Stimulated activated CD8-positive, alpha-beta memory T cell treated with anti-CD3 and anti-CD28 coated beads, Interleukin-4, amount 100 ng/mL, for 1 hour (primary cell): ENCODE measurements around the gene NKG7.
A peak's percentile ranks its signal among the peaks of the same experiment; 100 is the strongest.
"Not testable (repeated sequence)": the region's sequence is repeated elsewhere in the genome, so short reads cannot be mapped to it uniquely, and the experiment has no call there.

Experiments
- DNase-seq, 2 donors: peaks; one replicate each; pipeline ENCODE4 v3.0.0-alpha.2; 2020; ENCODE audit warnings: low read depth in 2 of 2, low spot score in 1 of 2

Gene NKG7, protein sequence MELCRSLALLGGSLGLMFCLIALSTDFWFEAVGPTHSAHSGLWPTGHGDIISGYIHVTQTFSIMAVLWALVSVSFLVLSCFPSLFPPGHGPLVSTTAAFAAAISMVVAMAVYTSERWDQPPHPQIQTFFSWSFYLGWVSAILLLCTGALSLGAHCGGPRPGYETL

DNA sequence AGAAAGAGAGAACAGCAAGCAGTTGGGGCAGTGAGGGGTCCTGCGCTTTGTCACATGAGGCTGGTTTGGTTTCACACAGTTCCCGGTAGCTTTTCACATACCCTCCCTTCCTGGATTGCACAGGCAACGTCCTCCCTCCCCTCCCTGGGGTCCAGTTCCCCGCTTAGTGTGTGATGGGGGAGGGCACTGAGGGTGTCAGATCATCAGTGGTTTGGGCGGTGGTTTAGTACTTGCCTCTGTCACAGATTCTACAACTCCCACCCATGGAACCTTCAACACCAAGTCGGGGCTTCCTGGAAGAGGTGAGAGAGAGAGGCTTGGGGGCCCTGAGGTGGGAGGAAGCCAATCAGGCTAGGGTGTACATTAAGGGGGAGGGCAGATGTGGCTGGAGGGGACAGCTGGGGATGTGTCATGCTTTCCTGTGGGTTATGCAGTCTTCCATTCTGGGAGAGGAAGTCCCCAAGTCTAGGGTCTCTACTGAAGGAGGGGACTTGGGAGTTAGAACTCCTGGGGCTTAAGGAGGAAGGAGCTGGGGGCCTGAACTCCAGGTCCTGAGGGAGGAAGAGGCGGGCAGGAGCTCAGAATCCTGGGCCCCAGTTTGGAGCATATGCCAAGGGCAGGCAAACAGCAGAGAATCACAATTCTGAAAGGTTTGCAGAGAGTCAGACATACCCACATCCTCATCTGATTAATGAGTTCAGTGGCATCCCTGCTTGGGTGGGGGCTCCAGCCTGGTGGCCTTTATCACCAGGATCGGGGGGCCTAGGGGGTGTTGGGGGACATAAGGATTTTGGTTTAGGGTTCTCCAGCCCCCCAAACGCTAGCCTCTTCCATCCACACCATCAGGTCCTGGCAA lies at the start of gene NKG7:
Gene NKG7, minus strand, starts transcription at position 6 of the 856 bp plus-strand sequence. CDS start 119 bp downstream, outside the sequence.
- DNase-seq: peak; percentile 58 to 70

DNA sequence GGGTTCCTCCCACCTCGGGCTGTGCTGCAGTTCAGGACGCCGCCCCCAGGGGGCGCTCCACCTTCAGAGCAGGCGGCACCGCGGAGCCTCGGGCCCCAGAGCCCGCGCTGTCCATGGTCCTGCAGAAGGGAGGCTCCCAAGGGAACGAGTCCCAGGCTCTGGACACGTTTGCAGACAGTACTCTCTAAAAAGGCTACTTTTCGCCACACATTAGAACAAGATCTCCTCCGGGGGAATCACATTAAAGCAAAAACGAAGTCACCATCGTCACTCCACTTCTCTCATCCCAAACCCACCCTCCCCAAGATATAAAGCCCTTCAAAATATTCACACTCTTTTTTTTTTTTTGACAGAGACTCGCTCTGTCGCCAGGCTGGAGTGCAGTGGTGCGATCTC lies 49.6 kb upstream of the NKG7 start:
- peak; percentile 75 to 79 for DNase-seq

DNA sequence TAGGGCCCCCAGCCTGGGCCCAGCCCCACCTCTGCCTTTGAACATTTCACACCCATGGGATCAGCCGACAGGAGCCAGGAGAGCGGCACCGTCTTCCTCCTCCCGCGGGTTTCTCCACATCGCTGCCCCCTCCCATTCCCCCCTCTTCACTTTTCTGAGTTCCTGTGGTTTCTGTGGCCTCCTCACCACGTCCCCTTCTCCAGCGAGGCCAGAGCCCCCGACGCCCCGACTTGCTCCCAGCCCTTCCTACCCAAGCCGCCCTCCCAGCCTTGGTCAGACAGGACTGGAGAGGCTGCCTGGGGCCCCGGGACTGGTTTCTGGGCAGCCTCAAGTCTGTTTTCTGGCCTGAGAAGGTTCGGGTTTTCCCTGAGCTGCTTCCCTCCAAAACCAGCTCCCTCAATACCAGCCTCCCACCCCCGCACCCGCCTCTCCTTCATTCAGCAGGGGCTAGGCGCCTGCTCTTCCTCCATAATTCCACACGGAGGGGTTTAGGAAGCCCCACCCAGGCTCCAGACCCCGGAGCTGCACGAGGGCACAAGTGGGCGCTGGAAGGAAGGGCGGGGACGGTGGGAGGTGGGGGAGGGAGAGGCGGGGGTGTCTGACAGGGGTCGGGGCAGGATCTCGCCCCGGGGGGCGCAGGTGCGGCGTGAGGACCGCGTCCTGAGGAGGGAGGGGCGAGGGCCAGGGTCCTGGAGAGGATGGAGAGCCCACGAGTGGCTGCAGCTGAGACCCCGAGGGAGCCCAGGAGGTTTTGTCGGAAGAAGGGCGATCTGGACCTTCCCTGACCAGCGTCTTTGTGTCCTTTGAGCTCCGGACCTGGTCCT lies 49.0 kb upstream of the NKG7 start:
- no peak for DNase-seq

DNA sequence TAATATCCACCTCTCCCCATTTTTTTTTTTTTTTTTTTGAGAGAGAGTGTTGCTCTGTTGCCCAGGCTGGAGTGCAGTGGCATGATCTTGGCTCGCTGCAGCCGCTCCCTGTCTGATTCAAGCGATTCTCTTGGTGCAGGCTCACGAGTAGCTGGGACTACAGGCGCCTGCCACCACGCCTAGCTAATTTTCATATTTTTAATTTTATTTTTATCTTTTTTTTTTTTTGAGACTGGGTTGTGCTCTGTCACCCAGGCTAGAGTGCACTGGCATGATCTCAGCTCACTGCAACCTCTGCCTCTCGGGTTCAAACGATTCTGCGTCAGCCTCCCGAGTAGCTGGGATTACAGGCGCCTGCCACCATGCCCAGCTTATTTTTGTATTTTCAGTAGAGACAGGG lies 48.1 kb upstream of the NKG7 start:
- DNase-seq: not testable (repeated sequence)

DNA sequence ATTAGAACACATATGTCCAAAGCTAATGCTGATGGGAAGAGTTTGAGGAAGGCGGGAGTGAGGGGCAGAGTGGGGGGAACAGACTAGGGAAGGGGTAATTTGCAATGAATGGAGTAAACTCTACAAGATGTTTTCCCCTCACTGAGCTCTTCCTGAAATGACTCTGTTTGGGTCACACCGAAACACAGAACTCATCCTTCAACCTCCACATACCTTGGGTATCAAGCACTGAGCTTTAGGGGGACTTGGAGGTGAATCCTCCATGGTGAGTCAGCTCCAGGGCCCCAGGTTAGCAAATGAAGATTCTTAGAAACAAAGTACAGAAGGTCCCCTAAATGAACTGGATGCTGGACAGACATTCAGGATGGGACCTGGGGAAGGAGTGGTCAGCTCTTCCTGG lies 46.3 kb upstream of the NKG7 start:
- DNase-seq: no peak

DNA sequence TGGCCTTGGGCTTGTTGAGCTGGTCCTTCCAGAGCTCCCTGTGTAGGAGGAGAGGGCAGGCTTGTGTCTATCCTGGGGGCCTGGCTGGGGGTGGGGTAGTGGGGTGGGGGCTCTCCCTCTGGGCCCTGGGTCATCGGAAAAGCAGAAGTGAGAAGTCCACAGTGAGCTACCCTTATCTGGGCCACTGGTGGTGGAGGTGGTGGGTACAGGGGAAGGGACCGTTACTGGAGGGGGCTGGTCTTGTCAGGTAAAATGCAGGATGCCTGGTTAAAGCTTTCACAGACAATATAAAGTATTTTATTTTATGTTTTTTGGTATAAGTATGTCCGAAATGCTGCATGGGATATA lies 45.3 kb upstream of the NKG7 start:
- DNase-seq: no peak

DNA sequence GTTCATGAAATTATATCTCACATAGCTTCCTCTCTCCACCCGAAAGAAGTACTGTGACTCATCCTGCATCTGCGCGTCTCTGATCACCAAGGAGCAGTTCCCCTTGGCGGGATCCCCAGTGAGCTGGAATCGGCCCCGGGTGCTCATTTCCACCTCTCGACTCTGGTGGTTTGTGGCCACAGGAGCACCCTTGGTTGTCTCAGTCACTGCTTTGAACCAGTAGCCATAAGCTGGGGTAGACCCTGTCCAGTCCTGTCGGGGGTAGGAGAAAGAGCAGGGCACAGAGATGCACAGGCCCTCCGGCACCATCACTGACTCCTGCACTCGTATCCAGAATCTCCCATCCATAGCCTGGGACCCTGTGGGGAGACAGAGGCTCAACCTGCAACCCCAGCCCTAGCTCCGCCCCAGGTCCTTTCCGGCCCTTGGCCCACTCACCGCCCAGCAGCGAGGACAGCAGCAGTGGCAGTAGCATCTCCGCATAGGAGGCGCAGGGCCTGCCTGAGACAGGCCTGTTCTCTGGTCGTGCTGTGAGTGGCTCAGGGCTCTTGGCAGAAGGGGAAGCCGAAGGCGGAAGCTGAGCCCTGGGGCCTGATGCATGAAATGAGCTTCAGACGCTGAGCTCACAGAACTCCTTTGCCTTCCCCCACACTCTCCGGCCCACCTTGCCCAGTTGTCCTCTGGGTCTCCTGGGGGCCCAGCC lies 44.8 kb upstream of the NKG7 start, which contains the start of gene SIGLEC10:
Gene SIGLEC10, minus strand, starts transcription at position 536 of the 703 bp plus-strand sequence. Its CDS starts 61 bp downstream, at position 475.
- no peak for DNase-seq

DNA sequence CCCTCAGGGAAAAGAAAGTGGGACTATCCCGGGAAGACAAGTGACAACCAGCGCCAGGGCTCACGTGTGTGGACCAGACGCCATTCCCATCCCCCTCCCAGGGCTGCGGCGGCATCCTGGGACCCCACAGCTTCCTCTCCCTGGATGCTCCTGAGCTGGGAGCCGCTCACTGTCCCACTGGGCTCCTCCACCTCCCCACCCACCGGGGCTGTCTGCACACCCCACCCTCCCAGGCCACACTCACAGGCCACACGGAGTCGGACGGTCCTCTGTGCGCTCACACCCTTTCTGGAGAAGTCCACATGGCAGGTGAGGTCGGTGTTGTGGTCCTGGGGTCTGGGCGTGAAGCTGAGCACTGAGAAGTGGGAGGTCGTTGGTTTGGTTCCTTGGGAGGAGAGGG lies 44.0 kb upstream of the NKG7 start:
- not testable (repeated sequence) for DNase-seq

DNA sequence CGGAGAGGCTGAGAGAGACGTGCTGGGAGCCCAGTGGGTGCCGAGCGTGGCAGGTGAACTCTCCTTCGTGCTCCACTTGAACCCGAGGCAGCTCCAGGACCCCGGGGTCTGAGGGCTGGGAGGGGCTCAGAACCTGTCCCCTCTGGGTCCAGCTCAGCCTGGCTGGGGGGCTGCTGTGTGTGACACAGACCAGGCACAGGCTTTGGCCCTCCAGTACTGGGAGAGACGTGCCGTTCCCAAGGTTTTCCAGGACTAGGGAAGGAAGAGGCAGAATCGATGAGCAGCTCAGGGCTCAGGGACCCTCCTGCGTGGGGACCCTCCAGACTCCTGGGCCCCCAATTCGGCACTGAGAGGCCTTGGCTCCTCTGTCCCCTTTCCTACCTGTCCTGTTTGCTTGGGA lies 42.7 kb upstream of the NKG7 start:
- no peak for DNase-seq

DNA sequence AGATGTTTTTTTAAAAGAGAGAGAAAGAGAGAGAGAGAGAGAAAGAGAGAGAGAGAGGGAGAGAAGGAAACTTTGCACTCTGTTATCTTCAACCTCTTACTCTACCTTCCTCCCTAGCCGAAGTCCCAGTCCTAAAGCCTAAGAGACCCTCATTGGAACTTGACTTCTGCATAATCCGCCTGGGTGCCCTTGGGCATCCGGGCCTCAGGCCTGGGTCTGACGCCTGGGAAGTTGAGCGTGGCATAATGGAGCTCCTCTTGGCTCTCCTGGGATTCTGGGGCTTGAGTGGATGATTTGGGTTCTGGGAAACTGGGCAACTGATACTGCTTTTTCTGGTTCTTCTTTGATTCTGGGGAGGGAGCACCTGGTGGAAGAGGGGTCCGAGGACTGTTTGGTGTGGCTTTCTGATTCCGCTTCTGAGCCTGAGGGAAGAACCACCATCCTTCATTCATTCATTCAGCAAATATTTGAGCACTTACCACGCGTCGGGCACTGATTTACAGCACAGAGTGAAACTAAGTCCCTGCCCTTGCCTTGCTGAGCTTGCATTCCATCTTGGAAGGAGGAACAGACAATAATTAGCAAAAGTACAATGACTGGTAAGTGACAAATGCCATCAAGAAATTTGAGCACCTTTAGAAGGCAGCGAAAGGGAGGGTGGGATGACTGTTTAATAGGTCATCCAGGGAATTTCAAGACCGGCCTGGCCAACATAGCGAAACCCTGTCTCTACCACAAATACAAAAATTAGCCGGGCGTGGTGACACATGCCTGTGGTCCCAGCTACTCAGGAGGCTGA lies 38.7 kb upstream of the NKG7 start:
- no peak for DNase-seq

DNA sequence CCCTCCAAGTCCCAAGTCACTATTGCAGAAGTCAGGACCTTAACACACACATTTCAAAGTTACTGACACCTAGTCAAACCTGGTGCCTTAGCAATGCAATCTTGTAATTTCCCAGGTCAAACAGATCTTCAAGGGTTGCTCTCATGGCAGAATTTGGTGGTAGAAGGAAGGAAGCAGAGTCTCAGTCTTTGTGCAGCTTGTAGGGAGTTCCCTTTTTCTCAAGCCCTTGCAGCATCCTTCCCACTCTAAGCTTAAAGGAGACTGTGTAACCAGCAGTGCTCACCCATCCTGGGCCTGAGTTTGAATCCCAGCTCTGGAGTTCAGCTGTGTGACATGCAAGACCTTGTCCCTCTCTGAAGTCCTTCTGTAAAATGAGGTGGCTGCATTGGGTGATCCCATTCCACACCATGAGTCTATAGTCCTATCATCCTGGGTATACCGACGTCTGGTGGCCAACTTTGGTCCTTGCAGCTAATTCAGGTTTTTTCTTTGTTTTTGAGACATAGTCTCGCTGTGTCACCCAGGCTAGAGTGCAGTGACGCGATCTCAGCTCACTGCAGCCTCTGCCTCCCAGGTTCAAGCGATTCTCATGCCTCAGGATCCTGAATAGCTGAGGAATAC lies 35.2 kb upstream of the NKG7 start:
- no peak for DNase-seq

DNA sequence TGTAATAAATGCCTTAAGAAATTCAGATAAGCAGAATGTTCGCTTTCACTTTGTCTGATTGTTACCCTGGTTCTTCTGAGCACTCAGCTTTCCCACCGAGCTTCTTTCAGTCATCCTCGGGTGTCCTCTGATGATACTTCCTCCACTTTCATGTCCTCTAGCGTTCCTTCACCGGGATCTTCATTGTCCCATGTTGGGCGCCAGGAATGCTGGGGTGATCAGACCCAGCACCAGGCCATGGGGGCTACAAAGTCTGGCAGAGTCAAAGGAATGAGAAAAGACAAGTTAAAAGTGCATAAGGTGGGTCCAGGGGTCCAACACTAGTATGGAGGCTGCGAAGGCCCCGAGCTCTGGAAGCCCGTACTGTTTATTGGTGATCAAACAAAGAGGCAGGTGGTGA lies 29.7 kb upstream of the NKG7 start:
- DNase-seq: no peak

DNA sequence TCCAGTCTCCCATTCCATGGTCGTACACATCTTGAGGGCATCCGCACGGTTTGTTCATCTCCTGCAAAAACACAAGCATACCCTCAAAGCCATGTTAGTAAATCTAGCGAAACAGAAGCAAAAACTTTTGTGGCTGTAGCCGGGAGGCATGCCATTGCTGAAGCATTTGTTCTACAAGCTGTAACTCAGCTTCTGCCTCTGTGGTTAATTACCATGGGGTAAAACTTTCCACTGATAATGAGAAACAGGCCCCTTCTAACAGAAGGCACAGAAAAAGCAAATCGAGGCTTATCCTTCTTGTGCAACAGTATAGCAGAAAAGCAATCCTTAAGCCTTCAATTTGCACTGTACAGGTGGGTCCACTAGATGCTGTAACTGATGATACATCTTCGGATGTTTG lies 27.5 kb upstream of the NKG7 start:
- not testable (repeated sequence) for DNase-seq

DNA sequence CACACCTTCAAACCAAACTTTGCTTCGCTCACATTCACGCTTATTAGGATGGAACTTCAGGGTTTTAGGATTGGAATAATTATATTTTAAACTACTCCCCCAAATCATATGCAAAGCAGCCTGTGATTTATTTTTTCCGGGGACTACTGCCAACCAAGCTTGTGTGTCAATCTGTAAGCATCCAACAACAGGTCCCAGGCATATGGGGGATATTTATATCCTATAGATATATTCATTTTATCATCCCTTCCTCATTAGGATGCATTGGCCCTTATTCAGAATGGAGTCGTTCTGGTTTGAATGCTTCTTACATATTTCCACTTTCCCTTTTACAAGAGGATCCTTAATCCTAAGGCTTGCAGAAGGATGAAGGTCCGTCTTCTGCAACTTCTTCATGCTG lies 26.8 kb upstream of the NKG7 start:
- no peak for DNase-seq

DNA sequence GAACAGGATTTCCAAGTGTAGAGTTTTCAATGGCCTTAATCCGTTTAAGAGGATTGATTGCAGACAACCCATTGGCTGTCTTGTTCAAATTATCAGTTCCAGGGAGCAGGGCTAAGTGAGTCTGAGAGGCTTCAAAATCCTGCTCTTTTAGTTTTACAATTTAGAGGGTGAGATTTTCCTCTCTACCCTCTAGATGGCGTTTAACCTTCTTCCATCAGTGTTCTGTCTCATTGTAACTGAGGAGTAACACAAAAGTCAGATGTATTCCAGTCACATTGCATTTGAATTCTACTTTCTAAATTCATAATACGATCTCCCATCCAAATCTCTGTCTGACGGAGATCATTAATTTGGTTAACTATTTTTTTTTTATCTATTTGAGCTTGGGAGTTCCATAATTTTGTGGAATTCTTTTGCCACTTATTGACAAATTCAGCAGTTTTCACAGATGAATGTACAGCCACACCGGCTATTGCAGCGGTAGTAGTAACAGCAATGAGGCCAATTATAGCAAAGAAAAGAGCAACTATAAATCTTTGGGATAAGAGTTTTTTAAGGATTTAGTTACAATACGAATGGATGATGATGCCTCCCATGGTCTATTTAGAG lies 25.7 kb upstream of the NKG7 start:
- DNase-seq: no peak

DNA sequence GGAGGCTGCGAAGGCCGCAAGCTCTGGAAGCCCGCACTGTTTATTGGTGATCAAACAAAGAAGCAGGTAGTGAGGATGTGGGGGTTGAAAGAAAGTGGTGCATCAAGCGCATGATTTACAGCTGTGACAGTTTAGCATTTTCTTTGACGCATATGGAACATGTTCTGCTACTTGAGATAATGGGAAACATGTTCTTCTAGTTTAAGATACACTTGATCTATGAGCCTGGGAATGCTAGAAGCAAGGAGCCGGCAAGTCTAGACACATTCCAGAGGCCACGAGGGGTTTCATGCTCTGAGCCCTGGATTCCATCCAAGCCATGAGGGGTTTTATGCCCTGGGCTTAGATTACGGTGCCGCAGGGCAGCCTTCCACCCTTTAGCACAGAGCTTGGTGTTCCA lies 25.0 kb upstream of the NKG7 start:
- not testable (repeated sequence) for DNase-seq

DNA sequence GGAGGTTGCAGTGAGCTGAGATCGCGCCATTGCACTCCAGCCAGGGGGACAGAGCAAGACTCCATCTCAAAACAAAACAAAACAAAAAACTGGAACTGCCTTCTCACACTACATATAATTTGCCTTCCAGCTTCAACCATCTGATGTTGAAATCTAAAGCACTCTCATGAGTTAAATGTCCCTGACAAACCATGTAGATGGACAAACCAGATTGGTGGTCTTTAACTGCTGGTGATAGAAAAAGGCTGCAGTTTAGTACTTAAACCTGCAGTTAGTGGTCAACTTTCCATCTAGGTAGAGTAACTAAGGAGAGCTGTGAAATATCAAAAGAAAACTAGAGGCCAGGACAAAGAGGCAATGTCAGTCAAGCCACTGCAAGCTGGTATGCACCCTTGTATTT lies 23.7 kb upstream of the NKG7 start:
- DNase-seq: no peak

DNA sequence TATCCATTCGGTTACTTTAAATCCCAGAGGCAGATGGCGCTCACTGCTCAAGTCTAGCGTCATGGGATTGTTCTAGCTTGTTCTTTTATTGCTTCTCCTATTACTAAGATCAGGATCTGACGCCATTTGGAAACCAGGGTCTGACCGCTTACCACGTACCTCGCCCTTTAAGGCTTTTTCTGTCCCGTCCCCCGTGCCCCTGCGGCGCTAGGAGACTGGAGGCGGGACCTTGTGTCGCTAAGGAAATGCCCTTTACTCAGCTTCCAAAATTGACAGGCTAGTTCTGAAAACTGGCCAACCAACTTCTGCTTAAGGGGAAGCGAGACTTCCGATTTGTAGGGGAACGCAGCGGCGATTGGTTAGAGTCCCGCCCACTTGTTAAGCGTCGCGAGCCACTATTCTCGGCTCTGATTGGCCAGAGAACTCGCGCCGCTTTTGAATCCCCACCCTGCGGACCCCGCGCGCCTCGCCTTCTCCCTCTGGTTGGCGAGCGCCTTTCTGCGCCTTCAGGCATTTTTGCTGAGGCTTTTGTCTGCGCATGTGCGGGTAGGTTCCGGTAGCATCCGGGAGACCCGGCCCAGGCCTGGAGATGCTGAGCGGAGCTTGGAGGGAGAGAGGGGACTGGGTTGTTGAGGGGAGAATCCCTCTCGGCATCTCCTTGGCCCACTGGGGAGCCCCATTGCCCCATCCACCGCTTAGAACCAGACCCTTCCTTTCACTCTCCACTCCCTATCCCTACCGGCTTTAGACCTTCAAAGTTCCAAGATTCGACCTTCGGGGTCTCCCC lies 21.8 kb upstream of the NKG7 start:
- peak; percentile 56 to 74 for DNase-seq

DNA sequence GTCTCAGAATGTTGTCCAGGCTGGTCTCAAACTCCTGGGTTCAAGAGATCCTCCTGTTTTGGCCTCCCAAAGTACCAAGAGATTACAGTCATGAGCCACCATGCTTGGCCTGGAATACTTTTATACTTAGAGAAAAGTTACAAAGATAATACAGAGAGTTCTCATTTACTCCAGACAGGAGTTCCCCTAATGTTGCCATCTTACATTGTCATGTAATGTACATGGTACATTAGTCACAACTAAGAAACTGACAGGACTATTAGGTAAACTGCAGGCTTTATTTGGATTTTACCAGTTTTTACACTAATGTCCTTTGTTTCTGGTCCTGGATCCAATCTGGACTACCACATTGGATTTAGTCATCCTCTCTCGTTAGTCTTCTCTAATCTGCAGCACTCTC lies 20.2 kb upstream of the NKG7 start:
- no peak for DNase-seq
